K562 (cell line): Measurements from ENCODE around the gene PPIA. TPM values are rescaled to one million over a fixed set of nuclear protein-coding genes. Genes with fewer than 3 reads are reported as not detected.

ENCODE experiments used
- CBX2 ChIP-seq: fragments of 200-600 bp; sonication (generic); IDR thresholded peaks from one replicate; pipeline ENCODE4 v1.6.1; 2012; ENCODE audit warnings: mild to moderate bottlenecking, low read length, inconsistent platforms; ENCODE audit not compliant: insufficient read depth, poor library complexity, severe bottlenecking
- CEBPB ChIP-seq: fragments of 450-650 bp; IDR thresholded peaks from 2 replicates; pipeline ENCODE4 v1.6.1; 2016; ENCODE audit warnings: missing genetic modification characterization, missing compliant biosample characterization
- KLF13 ChIP-seq: fragments of 450-650 bp; IDR thresholded peaks from 2 replicates; pipeline ENCODE4 v1.6.1; 2016; ENCODE audit warnings: missing genetic modification characterization, low read depth, mild to moderate bottlenecking, missing compliant biosample characterization, moderate library complexity, borderline replicate concordance
- MBD2 ChIP-seq: sonication (generic); IDR thresholded peaks from 2 replicates; pipeline ENCODE4 v1.6.1; 2016; ENCODE audit warnings: low read depth, borderline replicate concordance
- MEF2A ChIP-seq: IDR thresholded peaks from 2 replicates; pipeline ENCODE4 v1.6.1; 2011; ENCODE audit warnings: low read depth, mild to moderate bottlenecking, low read length, moderate library complexity; ENCODE audit not compliant: control insufficient read depth
- NBN ChIP-seq: fragments of 450-650 bp; IDR thresholded peaks from 2 replicates; pipeline ENCODE4 v1.6.1; 2016; ENCODE audit warnings: low read depth, mild to moderate bottlenecking
- PPARD ChIP-seq: fragments of 250-450 bp; sonication (Bioruptor Pico); IDR thresholded peaks from 2 replicates; pipeline ENCODE4 v1.8.0; 2022; ENCODE audit warnings: inconsistent platforms, mild to moderate bottlenecking, moderate library complexity
- PTRF ChIP-seq: fragments of 450-650 bp; IDR thresholded peaks from 2 replicates; pipeline ENCODE4 v1.6.1; 2016; ENCODE audit warnings: mild to moderate bottlenecking, missing genetic modification characterization, missing compliant biosample characterization
- SAFB ChIP-seq: fragments of 200-400 bp; formaldehyde crosslinking; IDR thresholded peaks from 2 replicates; pipeline ENCODE4 v1.6.1; 2017; ENCODE audit warnings: low read depth, low read length, borderline replicate concordance
- SMC3 ChIP-seq: conservative IDR thresholded peaks from 2 replicates; pipeline ENCODE4 v1.6.1; 2011; ENCODE audit warnings: low read depth, low read length, improper control_type of control experiment; ENCODE audit not compliant: insufficient read depth
- SRSF1 ChIP-seq: fragments of 200-400 bp; formaldehyde crosslinking; IDR thresholded peaks from 2 replicates; pipeline ENCODE4 v1.6.1; 2017; ENCODE audit warnings: mild to moderate bottlenecking, low read depth, low read length, moderate library complexity
- TBP ChIP-seq: optimal IDR thresholded peaks from 2 replicates; pipeline ENCODE3; 2011; ENCODE audit warnings: low read depth, low read length, improper control_type of control experiment
- ZKSCAN8 ChIP-seq: fragments of 200-800 bp; sonication (Bioruptor generic); IDR thresholded peaks from 2 replicates; pipeline ENCODE4 v1.6.1; 2016; ENCODE audit warnings: missing genetic modification characterization, missing compliant biosample characterization
- ZNF609 ChIP-seq: sonication (generic); formaldehyde crosslinking; IDR thresholded peaks from 2 replicates; pipeline ENCODE4 v1.8.1; 2023; ENCODE audit warnings: missing genetic modification reagents, mild to moderate bottlenecking, borderline replicate concordance
- polyA plus RNA-seq, 8 experiments: library from polyadenylated mRNA; depleted of rRNA in 4 of 8; stranded (reverse) in 5 of 8; unstranded in 3 of 8; fragments of >200 nt; fragmentation: Nextera tagmentation in 2 of 8; fragmentation: Illumina TruSeq in 1 of 8; extraction: Ambion mirVana in 2 of 8; extraction: Trizol in 1 of 8; gene quantifications; 2 replicates each; pipeline versions ENCODE4 v1.2.1 to v1.2.3, GENCODE V29; 2011 to 2014; ENCODE audit warnings: inconsistent platforms in 1 of 8, missing spikeins in 1 of 8
- total RNA-seq, 7 experiments: library from RNA; depleted of rRNA in 6 of 7; stranded (reverse); fragments of >200 nt in 6 of 7; fragmentation: Illumina TruSeq in 2 of 7; extraction: Trizol in 2 of 7; gene quantifications; 2 replicates each; pipeline versions ENCODE4 v1.2.1 to v1.2.3, GENCODE V29; 2011 to 2021; ENCODE audit warnings: low replicate concordance in 1 of 7
- TF ChIP-seq, protein P1 (sequence below): fragments of 450-650 bp; formaldehyde crosslinking; IDR thresholded peaks from 2 replicates; pipeline ENCODE4 v1.4.0; 2022; ENCODE audit warnings: missing genetic modification characterization

PPIA gene
- total and polyA plus RNA-seq, 9 of the 15 experiments (the other 6 are each of a cell fraction or from before 2014, with no cell fraction given) = 2,583 to 7,504 (median 3,973) TPM

GRCh38 chr7:44748045-44748947 lies 48.2 kb upstream of the PPIA start, which contains the start of gene ZMIZ2 (continued):
- TF ChIP-seq TBP (peak; percentile 60), MEF2A (no peak), SAFB (no peak), ZNF609 (CRISPR knock-in tag) (no peak), KLF13 (tag) (peak; percentile 21; the same call in 1 of the 2 replicates), SRSF1 (no peak), ZKSCAN8 (CRISPR knock-in tag) (no peak), SMC3 (no peak), PTRF (tag) (no peak), MBD2 (peak; percentile 22; the same call in 1 of the 2 replicates), CBX2 (no peak), NBN (peak; percentile 27; the same call in 1 of the 2 replicates), CEBPB (tag) (peak; percentile 51; the same call in 1 of the 2 replicates), PPARD (CRISPR knock-in tag) (no peak)
- TF ChIP-seq, protein P1, sequence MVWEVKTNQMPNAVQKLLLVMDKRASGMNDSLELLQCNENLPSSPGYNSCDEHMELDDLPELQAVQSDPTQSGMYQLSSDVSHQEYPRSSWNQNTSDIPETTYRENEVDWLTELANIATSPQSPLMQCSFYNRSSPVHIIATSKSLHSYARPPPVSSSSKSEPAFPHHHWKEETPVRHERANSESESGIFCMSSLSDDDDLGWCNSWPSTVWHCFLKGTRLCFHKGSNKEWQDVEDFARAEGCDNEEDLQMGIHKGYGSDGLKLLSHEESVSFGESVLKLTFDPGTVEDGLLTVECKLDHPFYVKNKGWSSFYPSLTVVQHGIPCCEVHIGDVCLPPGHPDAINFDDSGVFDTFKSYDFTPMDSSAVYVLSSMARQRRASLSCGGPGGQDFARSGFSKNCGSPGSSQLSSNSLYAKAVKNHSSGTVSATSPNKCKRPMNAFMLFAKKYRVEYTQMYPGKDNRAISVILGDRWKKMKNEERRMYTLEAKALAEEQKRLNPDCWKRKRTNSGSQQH (CRISPR knock-in tag) = no peak
